ENCODE data around the gene CD86.

- TF ChIP-seq CTCF (IDR thresholded peaks at IDR 0.05 in 8 of 11, conservative IDR thresholded peaks at IDR 0.05 in 3 of 11) (no peak), POLR2A (IDR thresholded peaks at IDR 0.05) (no peak)
Observed at GRCh38 chr3:122081543-122082247, 26.5 kb downstream of the CD86 start.

Data from spleen (tissue), 7 donors.